GM21529 (cell line): ENCODE measurements around the gene SYNJ2.

Source experiments
- ATAC-seq: cut with Tn5 transposase; IDR thresholded peaks from one replicate; pipeline ENCODE4 v1.9.1; 2021; ENCODE audit not compliant: unreplicated experiment

SYNJ2 gene

GRCh38 chr6:158010591-158011477 is 29.2 kb downstream of the SYNJ2 start:
- ATAC-seq = no peak

GRCh38 chr6:158011478-158011920 is 29.8 kb downstream of the SYNJ2 start:
- no peak for ATAC-seq

- no peak for ATAC-seq
Measured at GRCh38 chr6:158011980-158012566, 30.4 kb downstream of the SYNJ2 start.

GRCh38 chr6:158013904-158014504 is 32.3 kb downstream of the SYNJ2 start:
- no peak for ATAC-seq

GRCh38 chr6:158014505-158015187 is 33.0 kb downstream of the SYNJ2 start:
- ATAC-seq = no peak

- ATAC-seq = no peak
Measured at GRCh38 chr6:158015188-158015506, 33.5 kb downstream of the SYNJ2 start.

- no peak for ATAC-seq
Measured at GRCh38 chr6:158016571-158017383, 35.1 kb downstream of the SYNJ2 start.

- ATAC-seq = no peak
Measured at GRCh38 chr6:158017621-158018040, 36.0 kb downstream of the SYNJ2 start.

- ATAC-seq = no peak
Measured at GRCh38 chr6:158018041-158018771, 36.5 kb downstream of the SYNJ2 start.

GRCh38 chr6:158018851-158019361 is 37.2 kb downstream of the SYNJ2 start:
- no peak for ATAC-seq

GRCh38 chr6:158019416-158019815 is 37.8 kb downstream of the SYNJ2 start:
- no peak for ATAC-seq

GRCh38 chr6:158020272-158020711 is 38.6 kb downstream of the SYNJ2 start:
- ATAC-seq = no peak

- ATAC-seq = no peak
Measured at GRCh38 chr6:158020811-158021210, 39.1 kb downstream of the SYNJ2 start.

- ATAC-seq = no peak
Measured at GRCh38 chr6:158021376-158021775, 39.7 kb downstream of the SYNJ2 start.

- no peak for ATAC-seq
Measured at GRCh38 chr6:158021814-158022748, 40.4 kb downstream of the SYNJ2 start.

GRCh38 chr6:158022749-158023596 is 41.3 kb downstream of the SYNJ2 start:
- no peak for ATAC-seq

GRCh38 chr6:158023597-158023939 is 41.9 kb downstream of the SYNJ2 start:
- ATAC-seq = no peak
